Activated CD4-positive, alpha-beta T cell treated with anti-CD3 and anti-CD28 coated beads, Interleukin-2, amount 50 U/mL, for 4 hours (primary cell): ENCODE data around the gene TMEM135.
"Not testable (repeated sequence)": the region's sequence is repeated elsewhere in the genome, so short reads cannot be mapped to it uniquely, and the experiment has no call there.

Source experiments
- DNase-seq, 2 experiments: peaks; one replicate each; pipeline ENCODE4 v3.0.0-alpha.2; 2020

TMEM135 gene

DNA sequence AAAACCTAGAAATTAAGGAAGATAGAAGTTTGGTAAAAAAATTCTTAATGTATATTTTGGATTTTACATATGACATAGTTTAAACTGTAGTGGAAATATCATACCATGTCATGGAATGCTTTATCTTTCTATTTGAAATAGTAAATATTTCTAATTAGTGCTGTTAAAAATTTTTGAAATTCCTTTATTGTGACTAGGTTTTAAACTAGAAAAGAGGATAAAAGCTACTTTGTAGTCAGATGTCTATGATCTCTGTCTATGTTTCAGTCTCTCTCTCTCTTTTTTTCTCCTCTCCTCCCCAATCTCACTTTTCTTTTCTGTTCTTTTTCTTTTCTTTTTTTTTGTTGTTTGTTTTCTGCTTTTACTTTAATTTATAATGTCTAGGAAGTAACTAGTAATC, 226.2 kb downstream of the TMEM135 start:
- no peak for DNase-seq

- no peak for DNase-seq
Observed at GRCh38 chr11:87265132-87265531, 227.4 kb downstream of the TMEM135 start.

- no peak for DNase-seq
Observed at GRCh38 chr11:87265979-87266378, 228.2 kb downstream of the TMEM135 start.

DNA sequence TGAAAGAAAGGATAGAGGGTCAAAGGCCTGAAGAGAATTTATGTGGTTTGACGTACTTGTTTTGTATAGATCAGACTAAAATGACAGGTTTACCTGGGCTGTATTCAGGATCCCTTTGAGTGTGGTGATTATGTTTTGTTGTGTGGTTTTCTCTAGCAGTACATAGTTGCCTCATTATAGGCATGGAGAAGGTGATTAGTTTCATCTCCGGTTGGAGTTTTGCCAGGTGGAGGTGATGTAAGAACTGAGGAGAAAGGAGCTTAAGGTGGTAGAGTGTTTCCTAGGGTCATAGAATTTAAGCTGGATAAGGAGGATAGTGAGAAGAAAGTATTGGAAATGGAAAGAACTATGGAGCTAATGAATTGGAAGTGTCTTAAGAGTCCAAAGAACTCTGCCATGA, 229.0 kb downstream of the TMEM135 start:
- no peak for DNase-seq

GRCh38 chr11:87271951-87272350, 234.2 kb downstream of the TMEM135 start:
- DNase-seq: not testable (repeated sequence)

GRCh38 chr11:87275176-87275575, 237.4 kb downstream of the TMEM135 start:
- DNase-seq: no peak

- no peak for DNase-seq
Observed at GRCh38 chr11:87280143-87280542, 242.4 kb downstream of the TMEM135 start.

GRCh38 chr11:87281496-87281895, 243.8 kb downstream of the TMEM135 start:
- DNase-seq: no peak

GRCh38 chr11:87284306-87284705, 246.6 kb downstream of the TMEM135 start:
- no peak for DNase-seq

- not testable (repeated sequence) for DNase-seq
Observed at GRCh38 chr11:87285674-87286073, 247.9 kb downstream of the TMEM135 start.

DNA sequence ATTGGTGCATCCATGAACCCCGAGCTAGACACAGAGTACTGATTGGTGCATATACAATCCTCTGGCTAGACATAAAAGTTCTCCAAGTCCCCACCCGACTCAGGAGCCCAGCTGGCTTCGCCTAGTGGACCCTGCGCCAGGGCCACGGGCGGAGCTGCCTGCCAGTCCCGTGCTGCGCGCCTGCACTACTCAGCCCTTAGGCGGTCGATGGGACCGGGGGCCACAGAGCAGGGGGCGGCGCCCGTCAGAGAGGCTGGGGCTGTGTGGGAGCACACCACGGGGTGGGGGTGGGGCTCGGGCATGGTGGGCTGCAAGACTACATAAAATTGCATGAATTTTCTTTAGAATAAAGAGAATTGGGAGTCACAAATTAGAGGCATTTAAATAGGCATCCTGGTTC, 248.6 kb downstream of the TMEM135 start:
- no peak for DNase-seq

DNA sequence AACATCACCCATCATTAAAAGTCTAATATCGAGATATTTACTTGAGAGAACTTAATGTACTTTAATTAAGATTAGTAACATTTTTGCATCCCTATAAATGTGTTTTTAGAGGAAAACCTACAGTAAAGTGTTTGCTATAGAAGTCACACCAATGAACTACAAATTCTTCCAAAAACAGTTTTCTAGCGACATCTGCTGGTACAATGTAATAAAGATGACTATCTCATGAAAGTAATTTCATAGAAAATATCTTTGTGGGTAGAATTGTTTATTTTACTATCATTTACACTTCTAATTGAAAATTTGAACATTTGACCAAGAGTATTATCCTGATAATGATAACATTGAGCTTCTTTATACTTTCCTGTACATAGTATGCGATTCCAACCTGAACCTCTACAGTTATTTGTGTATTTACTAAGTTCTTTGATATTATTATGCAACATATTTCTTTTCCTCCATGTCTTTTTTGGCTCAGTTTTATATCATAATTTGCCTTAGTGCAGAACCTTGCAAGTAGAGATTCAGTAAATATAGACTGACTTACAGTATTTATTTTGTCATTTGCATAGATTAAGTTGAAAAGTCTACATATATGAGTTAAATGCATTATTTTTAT, 252.7 kb downstream of the TMEM135 start:
- no peak for DNase-seq

- DNase-seq: no peak
Observed at GRCh38 chr11:87292598-87292997, 254.9 kb downstream of the TMEM135 start.

DNA sequence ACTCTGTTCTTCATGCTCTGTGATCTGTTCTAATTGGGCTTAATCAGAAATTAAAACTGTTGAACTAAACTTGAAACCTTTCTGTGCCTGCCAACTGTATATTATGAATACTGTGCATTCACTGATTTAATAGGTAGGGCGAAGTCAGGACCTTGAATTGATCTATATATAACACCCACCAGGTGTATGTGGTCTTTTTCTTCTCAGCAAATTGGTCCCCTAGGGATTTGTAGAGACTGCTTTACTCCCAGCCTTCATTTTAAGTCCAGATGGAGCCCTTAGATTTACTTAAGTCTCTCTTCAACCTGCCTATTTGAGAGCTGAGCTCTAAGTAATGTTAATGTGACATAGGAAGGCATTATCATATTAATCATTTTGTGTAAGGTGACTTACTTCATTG, 257.5 kb downstream of the TMEM135 start:
- no peak for DNase-seq

- no peak for DNase-seq
Observed at GRCh38 chr11:87296627-87297026, 258.9 kb downstream of the TMEM135 start.

DNA sequence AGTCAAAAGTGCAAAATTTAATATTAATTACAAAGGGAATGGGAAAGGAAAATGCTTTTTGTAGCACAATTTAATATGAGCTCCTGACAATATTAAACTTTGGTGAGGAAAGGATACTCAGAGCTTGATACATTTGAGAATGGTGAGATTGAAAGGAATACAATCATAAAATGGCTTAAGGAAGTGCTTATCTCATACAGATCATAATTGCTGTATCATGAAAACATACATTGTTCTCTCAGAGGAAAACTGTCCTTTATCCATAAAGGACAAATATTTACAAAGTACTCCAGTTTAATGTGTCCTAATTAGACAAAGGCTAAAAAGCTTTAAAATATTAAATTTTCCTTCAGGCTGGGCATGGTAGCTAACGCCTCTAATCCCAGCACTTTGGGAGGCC, 260.4 kb downstream of the TMEM135 start:
- DNase-seq: no peak

DNA sequence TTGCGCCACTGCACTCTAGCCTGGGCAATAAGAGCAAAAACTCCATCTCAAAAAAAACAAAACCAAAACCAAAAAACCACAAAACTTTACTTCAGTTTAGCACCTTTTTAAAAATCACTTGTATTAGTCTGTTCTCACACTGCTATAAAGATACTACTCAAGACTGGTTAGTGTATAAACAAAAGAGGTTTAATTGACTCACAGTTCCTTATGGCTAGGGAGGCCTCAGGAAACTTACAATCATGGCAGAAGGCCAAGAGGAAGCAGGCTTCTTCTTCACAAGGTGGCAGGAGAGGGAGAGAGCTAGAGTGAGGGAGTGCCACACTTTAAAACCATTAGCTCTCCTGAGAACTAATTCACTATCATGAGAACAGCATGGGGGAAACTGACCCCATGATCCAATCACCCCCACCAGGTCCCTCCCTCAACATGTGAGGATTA, 261.3 kb downstream of the TMEM135 start:
- DNase-seq: no peak

- DNase-seq: no peak
Observed at GRCh38 chr11:87300640-87301380, 263.1 kb downstream of the TMEM135 start.

- no peak for DNase-seq
Observed at GRCh38 chr11:87301785-87302540, 264.2 kb downstream of the TMEM135 start.

- no peak for DNase-seq
Observed at GRCh38 chr11:87304412-87304811, 266.7 kb downstream of the TMEM135 start.

DNA sequence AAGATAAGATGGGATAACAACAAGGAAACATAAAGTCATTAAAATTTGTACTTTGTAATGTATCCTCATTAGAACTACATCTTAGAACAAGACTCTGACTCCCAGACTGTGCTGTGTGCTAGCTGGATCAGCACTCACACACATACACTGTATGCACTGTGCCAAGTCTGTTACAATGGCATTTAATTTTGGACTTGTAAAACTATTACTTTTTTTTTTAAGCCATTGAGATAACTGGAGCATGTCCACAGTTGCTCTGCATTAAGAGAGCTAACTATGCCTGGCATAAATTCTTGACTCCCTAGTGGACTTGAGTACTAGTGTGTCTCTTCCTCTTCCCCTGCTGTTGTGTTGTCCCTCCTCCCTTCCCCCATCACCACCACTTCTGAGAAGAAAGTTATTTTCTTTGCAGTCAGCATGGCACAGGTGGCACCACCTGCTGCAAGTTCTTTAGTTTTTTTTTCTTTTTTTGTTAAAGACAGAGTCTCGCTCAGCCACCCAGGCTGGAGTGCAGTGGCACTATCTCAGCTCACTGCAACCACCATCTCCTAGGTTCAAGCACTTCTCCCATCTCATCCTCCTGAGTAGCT, 268.6 kb downstream of the TMEM135 start:
- DNase-seq: no peak

- DNase-seq: no peak
Observed at GRCh38 chr11:87307101-87307500, 269.4 kb downstream of the TMEM135 start.

GRCh38 chr11:87315229-87315628, 277.5 kb downstream of the TMEM135 start:
- DNase-seq: no peak

DNA sequence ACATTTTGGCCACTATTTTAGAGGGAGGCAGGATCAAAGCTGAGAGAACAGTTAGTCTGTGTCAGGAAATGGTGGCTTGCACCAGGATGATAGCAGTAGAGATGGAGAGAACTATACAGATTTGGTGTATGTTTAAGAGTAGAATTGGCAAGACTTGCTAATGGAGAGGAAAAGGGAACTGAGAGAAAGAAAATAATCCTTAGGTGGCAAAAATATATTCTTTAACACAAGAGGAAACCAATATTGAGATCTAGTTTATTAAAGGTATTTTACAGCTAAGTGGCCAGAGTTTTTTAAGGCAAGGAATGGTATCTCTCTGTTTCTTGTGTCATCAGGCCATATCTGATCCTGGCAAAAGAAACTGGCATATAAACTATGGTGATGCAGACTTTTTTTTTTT, 278.8 kb downstream of the TMEM135 start:
- DNase-seq: no peak
